Measurements from ENCODE around the gene REEP2.
A peak's percentile ranks its signal among the peaks of the same experiment; 100 is the strongest.

The REEP2 gene

GRCh38 chr5:138418444-138418843 is 20.4 kb upstream of the REEP2 start:
- Histone ChIP-seq H3K4me3 (ENCODE audit: insufficient read length, low read depth) (no peak overlapping the region), H3K36me3 (ENCODE audit: insufficient read depth, insufficient read length, low read length) (peaks cover 59% of the 10 kb centered on the region), H3K27me3 (ENCODE audit: insufficient read depth, insufficient read length) (no peaks in the 10 kb centered on the region), H3K9ac (ENCODE audit: insufficient read length, low read depth) (no peak overlapping the region), H3K4me1 (ENCODE audit: insufficient read depth, insufficient read length) (no peaks in the 10 kb centered on the region), H3K9me3 (ENCODE audit: insufficient read depth, low read length) (no peaks in the 10 kb centered on the region)
- no peak for DNase-seq (ENCODE audit: low read depth, low spot score)
- no peak for TF ChIP-seq SUZ12 (IDR thresholded peaks at IDR 0.05; ENCODE audit: extremely low read depth, insufficient read depth, insufficient read length)
- no peak for TF ChIP-seq YY1 (IDR thresholded peaks at IDR 0.05; ENCODE audit: insufficient read depth, insufficient read length)
- TF ChIP-seq ZNF274 (IDR thresholded peaks at IDR 0.05; ENCODE audit: low read depth, low read length) = no peak

DNA sequence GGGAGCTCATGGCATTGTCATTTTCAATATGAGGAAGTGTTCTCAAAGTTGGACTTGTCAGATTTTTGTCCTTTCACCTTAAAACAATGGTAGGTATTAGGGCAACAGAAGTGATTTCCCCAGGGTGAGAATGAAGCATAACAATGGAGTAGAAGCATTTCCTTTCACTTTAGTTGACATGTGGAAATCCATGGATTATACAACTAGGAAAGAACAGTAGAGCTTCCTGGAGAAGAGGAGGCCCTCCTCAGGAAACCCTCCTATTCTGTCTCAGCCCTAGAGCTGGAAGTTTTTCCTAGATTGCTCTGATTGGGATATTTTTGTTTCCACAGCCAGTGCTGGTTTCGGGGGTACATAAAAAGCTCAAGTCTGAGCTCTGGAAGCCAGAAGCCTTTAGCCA is 13.8 kb upstream of the REEP2 start:
- no peaks in the 10 kb centered on the region for H3K27me3 ChIP-seq (ENCODE audit: insufficient read depth, insufficient read length)
- no peaks in the 10 kb centered on the region for H3K9me3 ChIP-seq (ENCODE audit: insufficient read depth, low read length)
- TF ChIP-seq SUZ12 (IDR thresholded peaks at IDR 0.05; ENCODE audit: extremely low read depth, insufficient read depth, insufficient read length) = no peak
- no peak for TF ChIP-seq ZNF274 (IDR thresholded peaks at IDR 0.05; ENCODE audit: low read depth, low read length)
- TF ChIP-seq YY1 (IDR thresholded peaks at IDR 0.05; ENCODE audit: insufficient read depth, insufficient read length) = no peak
- H3K4me1 ChIP-seq (ENCODE audit: insufficient read depth, insufficient read length) = no peaks in the 10 kb centered on the region
- no peak overlapping the region for H3K9ac ChIP-seq (ENCODE audit: insufficient read length, low read depth)
- no peak for DNase-seq (ENCODE audit: low read depth, low spot score)
- peaks cover 78% of the 10 kb centered on the region for H3K36me3 ChIP-seq (ENCODE audit: insufficient read depth, insufficient read length, low read length)
- no peak overlapping the region for H3K4me3 ChIP-seq (ENCODE audit: insufficient read length, low read depth)

DNA sequence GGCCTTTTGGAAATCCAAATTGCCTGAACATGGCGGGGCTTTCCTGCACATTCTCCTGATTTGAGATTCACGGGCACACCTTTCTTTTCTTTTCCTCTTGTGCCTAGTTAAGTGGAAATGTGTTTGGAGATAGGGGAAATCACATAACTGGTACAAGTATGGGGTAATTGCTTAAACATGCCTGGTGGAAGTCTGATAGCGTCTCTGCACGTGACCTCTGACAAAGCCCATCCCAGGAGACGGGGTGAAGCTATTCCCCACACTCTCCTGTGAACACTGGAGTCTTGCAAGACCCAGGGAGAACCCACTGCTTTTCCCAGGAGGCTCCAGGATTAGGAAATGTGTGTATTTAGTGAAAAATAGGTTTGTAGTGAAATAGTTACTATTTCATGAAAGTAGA is 2.9 kb upstream of the REEP2 start:
- no peak for TF ChIP-seq YY1 (IDR thresholded peaks at IDR 0.05; ENCODE audit: insufficient read depth, insufficient read length)
- no peak for TF ChIP-seq ZNF274 (IDR thresholded peaks at IDR 0.05; ENCODE audit: low read depth, low read length)
- TF ChIP-seq SUZ12 (IDR thresholded peaks at IDR 0.05; ENCODE audit: extremely low read depth, insufficient read depth, insufficient read length) = no peak
- H3K4me3 ChIP-seq (ENCODE audit: insufficient read length, low read depth) = no peak overlapping the region
- H3K9ac ChIP-seq (ENCODE audit: insufficient read length, low read depth) = no peak overlapping the region
- peaks cover 37% of the 10 kb centered on the region for H3K36me3 ChIP-seq (ENCODE audit: insufficient read depth, insufficient read length, low read length)
- no peak for DNase-seq (ENCODE audit: low read depth, low spot score)
- peaks cover 6% of the 10 kb centered on the region for H3K4me1 ChIP-seq (ENCODE audit: insufficient read depth, insufficient read length)
- H3K9me3 ChIP-seq (ENCODE audit: insufficient read depth, low read length) = no peaks in the 10 kb centered on the region
- H3K27me3 ChIP-seq (ENCODE audit: insufficient read depth, insufficient read length) = no peaks in the 10 kb centered on the region

- Histone ChIP-seq H3K9me3 (ENCODE audit: insufficient read depth, low read length) (no peaks in the 10 kb centered on the region), H3K27me3 (ENCODE audit: insufficient read depth, insufficient read length) (no peaks in the 10 kb centered on the region), H3K4me3 (ENCODE audit: insufficient read length, low read depth) (peak overlapping the region; percentile 24), H3K9ac (ENCODE audit: insufficient read length, low read depth) (no peak overlapping the region), H3K36me3 (ENCODE audit: insufficient read depth, insufficient read length, low read length) (peaks cover 27% of the 10 kb centered on the region), H3K4me1 (ENCODE audit: insufficient read depth, insufficient read length) (peaks cover 7% of the 10 kb centered on the region)
- DNase-seq (ENCODE audit: low read depth, low spot score) = no peak
- TF ChIP-seq ZNF274 (IDR thresholded peaks at IDR 0.05; ENCODE audit: low read depth, low read length) (no peak), YY1 (IDR thresholded peaks at IDR 0.05; ENCODE audit: insufficient read depth, insufficient read length) (no peak), SUZ12 (IDR thresholded peaks at IDR 0.05; ENCODE audit: extremely low read depth, insufficient read depth, insufficient read length) (no peak)
Observed at GRCh38 chr5:138438003-138438723, 694 bp upstream of the REEP2 start.

DNA sequence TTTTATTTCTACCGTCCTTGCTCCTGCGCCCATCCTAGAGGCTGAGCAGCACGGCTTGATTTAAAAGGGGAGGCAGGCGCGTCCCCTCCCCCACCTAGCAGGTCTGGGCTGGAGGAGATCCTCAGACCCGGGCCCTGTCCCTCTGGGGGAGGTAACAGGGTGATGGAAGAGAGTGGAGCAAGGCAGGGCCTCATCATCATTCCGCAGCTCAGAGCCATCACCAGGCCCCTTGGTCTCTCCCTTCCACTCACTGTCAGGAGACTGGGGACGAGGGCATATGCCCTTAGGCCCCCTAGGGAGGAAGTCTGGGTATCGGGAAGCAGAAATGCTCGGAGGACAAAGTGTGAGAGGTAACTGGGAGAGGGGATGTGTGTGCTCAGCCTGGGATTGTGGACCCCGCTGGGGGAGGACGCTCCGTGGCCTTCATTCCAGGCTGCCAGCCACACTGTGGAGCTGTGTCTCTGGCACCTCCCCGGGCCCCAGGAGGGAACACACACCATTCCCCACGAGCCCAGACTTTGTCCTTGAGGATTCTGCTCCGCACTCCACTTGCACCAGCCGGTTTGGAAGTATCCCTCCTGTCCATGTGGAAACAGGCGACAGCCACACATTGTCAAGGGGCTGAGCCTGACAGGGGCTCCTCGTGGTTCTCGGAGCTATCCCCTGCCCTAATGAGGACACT is 761 bp downstream of the REEP2 start:
- no peak for DNase-seq (ENCODE audit: low read depth, low spot score)
- Histone ChIP-seq H3K36me3 (ENCODE audit: insufficient read depth, insufficient read length, low read length) (peaks cover 19% of the 10 kb centered on the region), H3K9me3 (ENCODE audit: insufficient read depth, low read length) (no peaks in the 10 kb centered on the region), H3K27me3 (ENCODE audit: insufficient read depth, insufficient read length) (no peaks in the 10 kb centered on the region), H3K4me1 (ENCODE audit: insufficient read depth, insufficient read length) (peaks cover 7% of the 10 kb centered on the region), H3K4me3 (ENCODE audit: insufficient read length, low read depth) (peak overlapping the region; percentile 71), H3K9ac (ENCODE audit: insufficient read length, low read depth) (peak overlapping the region; percentile 77)
- no peak for TF ChIP-seq ZNF274 (IDR thresholded peaks at IDR 0.05; ENCODE audit: low read depth, low read length)
- no peak for TF ChIP-seq SUZ12 (IDR thresholded peaks at IDR 0.05; ENCODE audit: extremely low read depth, insufficient read depth, insufficient read length)

GRCh38 chr5:138440159-138441073 is 1.6 kb downstream of the REEP2 start:
- peak overlapping the region; percentile 71 for H3K4me3 ChIP-seq (ENCODE audit: insufficient read length, low read depth)
- H3K36me3 ChIP-seq (ENCODE audit: insufficient read depth, insufficient read length, low read length) = peaks cover 11% of the 10 kb centered on the region
- no peaks in the 10 kb centered on the region for H3K9me3 ChIP-seq (ENCODE audit: insufficient read depth, low read length)
- no peaks in the 10 kb centered on the region for H3K27me3 ChIP-seq (ENCODE audit: insufficient read depth, insufficient read length)
- TF ChIP-seq YY1 (IDR thresholded peaks at IDR 0.05; ENCODE audit: insufficient read depth, insufficient read length) = no peak
- TF ChIP-seq ZNF274 (IDR thresholded peaks at IDR 0.05; ENCODE audit: low read depth, low read length) = no peak
- TF ChIP-seq SUZ12 (IDR thresholded peaks at IDR 0.05; ENCODE audit: extremely low read depth, insufficient read depth, insufficient read length) = no peak
- H3K9ac ChIP-seq (ENCODE audit: insufficient read length, low read depth) = peak overlapping the region; percentile 77
- DNase-seq (ENCODE audit: low read depth, low spot score) = no peak
- H3K4me1 ChIP-seq (ENCODE audit: insufficient read depth, insufficient read length) = peaks cover 7% of the 10 kb centered on the region

Data from NT2/D1 (cell line).